Measurements from ENCODE around the gene PHAX. TPM values are rescaled to one million over a fixed set of nuclear protein-coding genes. Genes with fewer than 3 reads are reported as not detected.

Gene PHAX
- total RNA-seq, 6 experiments from 2014 or later: 48.2 to 70.8 (median 67.0) TPM

DNA sequence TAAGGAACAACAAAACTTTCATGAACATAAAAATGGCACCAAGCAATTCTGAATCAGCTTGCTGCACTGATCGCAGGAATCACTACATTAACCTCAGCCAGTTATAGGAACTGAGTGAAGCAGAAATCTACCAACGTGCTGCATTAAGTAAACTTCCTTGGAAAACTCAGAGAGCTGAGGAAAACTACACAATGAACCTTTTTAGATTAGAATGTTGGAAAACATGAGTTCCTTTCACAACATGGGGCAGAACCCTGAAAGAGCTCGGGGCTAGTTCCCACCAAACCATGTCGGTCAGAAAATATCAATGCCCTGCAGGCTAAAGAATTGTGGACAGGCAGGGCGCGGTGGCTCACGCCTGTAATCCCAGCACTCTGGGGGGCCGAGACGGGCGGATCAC, 25.1 kb upstream of the PHAX start:
- peaks cover 5% of the 10 kb centered on the region; the same call in 1 of the 2 replicates for H3K27me3 Mint-ChIP-seq (ENCODE audit: insufficient read depth)
- no peak overlapping the region for H3K4me3 Mint-ChIP-seq
- DNase-seq: no peak
- H3K27ac Mint-ChIP-seq: no peak overlapping the region
- H3K4me1 Mint-ChIP-seq (ENCODE audit: low read depth): no peaks in the 10 kb centered on the region
- TF ChIP-seq, protein P1, sequence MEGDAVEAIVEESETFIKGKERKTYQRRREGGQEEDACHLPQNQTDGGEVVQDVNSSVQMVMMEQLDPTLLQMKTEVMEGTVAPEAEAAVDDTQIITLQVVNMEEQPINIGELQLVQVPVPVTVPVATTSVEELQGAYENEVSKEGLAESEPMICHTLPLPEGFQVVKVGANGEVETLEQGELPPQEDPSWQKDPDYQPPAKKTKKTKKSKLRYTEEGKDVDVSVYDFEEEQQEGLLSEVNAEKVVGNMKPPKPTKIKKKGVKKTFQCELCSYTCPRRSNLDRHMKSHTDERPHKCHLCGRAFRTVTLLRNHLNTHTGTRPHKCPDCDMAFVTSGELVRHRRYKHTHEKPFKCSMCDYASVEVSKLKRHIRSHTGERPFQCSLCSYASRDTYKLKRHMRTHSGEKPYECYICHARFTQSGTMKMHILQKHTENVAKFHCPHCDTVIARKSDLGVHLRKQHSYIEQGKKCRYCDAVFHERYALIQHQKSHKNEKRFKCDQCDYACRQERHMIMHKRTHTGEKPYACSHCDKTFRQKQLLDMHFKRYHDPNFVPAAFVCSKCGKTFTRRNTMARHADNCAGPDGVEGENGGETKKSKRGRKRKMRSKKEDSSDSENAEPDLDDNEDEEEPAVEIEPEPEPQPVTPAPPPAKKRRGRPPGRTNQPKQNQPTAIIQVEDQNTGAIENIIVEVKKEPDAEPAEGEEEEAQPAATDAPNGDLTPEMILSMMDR (IDR thresholded peaks at IDR 0.05): no peak
- peaks cover 14% of the 10 kb centered on the region; the same call in 1 of the 2 replicates for H3K36me3 Mint-ChIP-seq (ENCODE audit: low read depth)
- H3K9me3 Mint-ChIP-seq: no peaks in the 10 kb centered on the region

DNA sequence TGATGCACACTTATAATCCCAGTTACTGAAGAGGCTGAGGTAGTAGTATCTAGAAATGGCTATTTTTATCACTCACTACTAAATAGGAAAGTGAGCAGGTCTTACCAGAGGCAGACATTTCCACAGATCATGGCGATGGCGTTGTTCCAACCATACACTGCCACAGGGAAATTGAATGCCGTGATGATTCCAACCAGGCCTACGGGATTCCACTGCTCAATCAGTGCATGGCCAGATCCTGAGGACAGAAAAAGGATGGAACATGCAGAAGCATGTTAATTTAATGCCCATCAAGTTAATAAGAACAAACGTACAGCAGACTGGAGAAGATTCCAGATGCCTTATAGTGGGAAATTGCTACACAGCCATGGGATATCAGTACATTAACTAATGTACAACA, 23.8 kb upstream of the PHAX start:
- Mint-ChIP-seq H3K36me3 (ENCODE audit: low read depth) (peaks cover 14% of the 10 kb centered on the region; the same call in 1 of the 2 replicates), H3K4me3 (no peak overlapping the region), H3K9me3 (no peaks in the 10 kb centered on the region), H3K4me1 (ENCODE audit: low read depth) (no peaks in the 10 kb centered on the region), H3K27me3 (ENCODE audit: insufficient read depth) (peaks cover 5% of the 10 kb centered on the region; the same call in 1 of the 2 replicates), H3K27ac (no peak overlapping the region)
- no peak for DNase-seq
- TF ChIP-seq, protein P1 (IDR thresholded peaks at IDR 0.05): no peak

DNA sequence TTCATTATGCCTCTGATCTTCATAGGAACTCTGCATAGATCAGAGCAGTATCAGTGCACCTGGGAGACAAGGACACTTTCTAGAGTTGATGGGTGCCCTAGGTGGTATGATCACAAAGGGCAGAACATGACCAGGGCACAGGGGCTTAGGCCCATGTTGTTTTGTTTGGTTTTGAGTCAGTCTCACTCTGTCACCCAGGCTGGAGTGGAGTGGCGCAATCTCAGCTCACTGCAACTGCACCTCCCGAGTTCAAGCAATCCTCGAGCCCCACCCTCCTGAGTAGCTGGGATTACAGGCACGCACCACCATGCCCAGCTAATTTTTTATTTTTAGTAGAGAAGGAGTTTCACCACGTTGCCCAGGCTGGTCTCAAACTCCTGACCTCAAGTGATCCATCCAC, 23.3 kb upstream of the PHAX start:
- peaks cover 5% of the 10 kb centered on the region; the same call in 1 of the 2 replicates for H3K27me3 Mint-ChIP-seq (ENCODE audit: insufficient read depth)
- no peaks in the 10 kb centered on the region for H3K9me3 Mint-ChIP-seq
- H3K36me3 Mint-ChIP-seq (ENCODE audit: low read depth): peaks cover 14% of the 10 kb centered on the region; the same call in 1 of the 2 replicates
- TF ChIP-seq, protein P1 (IDR thresholded peaks at IDR 0.05): no peak
- DNase-seq: no peak
- no peak overlapping the region for H3K27ac Mint-ChIP-seq
- H3K4me3 Mint-ChIP-seq: no peak overlapping the region
- H3K4me1 Mint-ChIP-seq (ENCODE audit: low read depth): no peaks in the 10 kb centered on the region

DNA sequence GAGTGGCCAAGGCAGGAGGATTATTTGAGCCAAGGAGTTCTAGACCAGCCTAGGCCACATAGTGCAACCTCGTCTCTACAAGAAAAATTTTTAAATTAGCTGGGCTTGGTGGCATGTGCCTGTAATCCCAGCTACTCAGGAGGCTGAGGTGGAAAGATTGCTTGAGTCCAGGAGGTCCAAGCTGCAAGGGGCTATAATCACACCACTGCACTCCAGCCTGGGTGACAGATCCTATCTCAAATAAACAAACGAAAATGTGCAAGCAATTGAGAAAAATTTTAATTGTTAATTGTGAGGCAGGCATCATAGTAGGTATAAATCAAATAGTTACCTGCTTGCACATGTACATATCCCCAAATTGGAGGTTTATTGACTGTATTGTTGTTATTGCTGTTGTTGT, 21.0 kb upstream of the PHAX start:
- Mint-ChIP-seq H3K36me3 (ENCODE audit: low read depth) (peaks cover 26% of the 10 kb centered on the region), H3K4me1 (ENCODE audit: low read depth) (no peaks in the 10 kb centered on the region)

DNA sequence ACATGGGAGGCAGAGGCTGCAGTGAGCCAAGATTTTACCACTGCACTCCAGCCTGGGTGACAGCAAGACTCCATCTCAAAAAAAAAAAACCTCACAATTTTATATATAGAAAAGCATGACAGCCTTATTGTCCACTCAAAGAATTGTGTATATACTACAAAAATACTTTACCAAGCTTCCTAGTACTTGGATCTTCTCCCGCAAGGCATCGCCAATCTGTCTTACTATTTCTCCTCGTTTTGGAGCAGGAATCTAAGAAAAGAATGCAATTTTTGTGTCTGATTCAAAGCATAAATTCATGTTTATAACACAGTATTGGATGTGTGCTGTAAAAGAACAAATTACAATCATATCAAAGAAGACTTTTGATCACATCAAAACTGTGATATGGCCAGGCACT, 17.0 kb upstream of the PHAX start:
- Mint-ChIP-seq H3K9me3 (no peaks in the 10 kb centered on the region), H3K27ac (no peak overlapping the region), H3K4me3 (no peak overlapping the region), H3K4me1 (ENCODE audit: low read depth) (no peaks in the 10 kb centered on the region), H3K36me3 (ENCODE audit: low read depth) (peaks cover 20% of the 10 kb centered on the region), H3K27me3 (ENCODE audit: insufficient read depth) (no peaks in the 10 kb centered on the region)
- no peak for DNase-seq
- TF ChIP-seq, protein P1 (IDR thresholded peaks at IDR 0.05): no peak

More for the DNA sequence above, 21.0 kb upstream of the PHAX start:
- DNase-seq: no peak
- H3K4me3 Mint-ChIP-seq: no peak overlapping the region
- H3K9me3 Mint-ChIP-seq: no peaks in the 10 kb centered on the region
- no peaks in the 10 kb centered on the region for H3K27me3 Mint-ChIP-seq (ENCODE audit: insufficient read depth)
- no peak overlapping the region for H3K27ac Mint-ChIP-seq
- TF ChIP-seq, protein P1 (IDR thresholded peaks at IDR 0.05): no peak

Data from HFFc6 (cell line).